Peyer's patch (tissue), 4 donors: ENCODE data around the gene WNT9B. TPM values are rescaled to one million over a fixed set of nuclear protein-coding genes. Genes with fewer than 3 reads are reported as not detected.

Experiments used
- DNase-seq, 3 donors: peaks; one replicate each; pipeline ENCODE4 v3.0.0-alpha.2; 2017 to 2019
- H3K27ac ChIP-seq, 4 donors: fragments of 200-600 bp; sonication (generic); one replicate each; pipeline ENCODE4 v1.5.1; 2016 to 2019
- H3K27me3 ChIP-seq, 2 donors: fragments of 200-600 bp; sonication (generic); one replicate each; pipeline ENCODE4 v1.5.1; 2019
- H3K36me3 ChIP-seq, 3 donors: fragments of 200-600 bp; sonication (generic); one replicate each; pipeline ENCODE4 v1.5.1; 2016 to 2019
- H3K4me1 ChIP-seq, 4 donors: fragments of 200-600 bp; sonication (generic); one replicate each; pipeline ENCODE4 v1.5.1; 2016 to 2019
- H3K4me3 ChIP-seq, 4 donors: fragments of 200-600 bp; sonication (generic); 1 replicate in 3 of 4; 2 replicates in 1 of 4; pipeline ENCODE4 v1.5.1; 2016 to 2019; ENCODE audit warnings: mild to moderate bottlenecking in 1 of 4
- H3K9me3 ChIP-seq, 4 donors: fragments of 200-600 bp; sonication (generic); one replicate each; pipeline ENCODE4 v1.5.1; 2016 to 2019; ENCODE audit warnings: mild to moderate bottlenecking in 1 of 4
- CTCF ChIP-seq, 6 experiments: fragments of 450-650 bp in 4 of 6; fragments of 200-600 bp in 2 of 6; sonication (generic) in 1 of 6; IDR thresholded peaks; one replicate each; pipeline ENCODE4 v1.5.1; 2017 to 2019; ENCODE audit warnings: antibody characterized with exemption in 6 of 6, mild to moderate bottlenecking in 3 of 6, moderate library complexity in 1 of 6
- POLR2A ChIP-seq, 2 donors: fragments of 450-650 bp; IDR thresholded peaks; one replicate each; pipeline ENCODE4 v1.5.1; 2017; ENCODE audit warnings: antibody characterized with exemption in 2 of 2, mild to moderate bottlenecking in 2 of 2, moderate library complexity in 2 of 2
- total RNA-seq, 4 donors: library from RNA; depleted of rRNA; stranded (reverse); fragments of >200 nt; gene quantifications; one replicate each; pipeline ENCODE4 v1.1.0, GENCODE V29; 2016

WNT9B gene
- total RNA-seq, 4 donors from 2014 or later, result 0.67 TPM; not detected in 3

GRCh38 chr17:46922804-46923635 lies 71.6 kb downstream of the WNT9B start, which contains the start of gene GOSR2:
Gene GOSR2, plus strand, starts transcription at chr17:46923160. Its CDS starts 33 bp downstream, at chr17:46923193.
- no peaks in the 10 kb centered on the region for H3K36me3 ChIP-seq
- H3K4me1 ChIP-seq, result peaks cover 0 to 37% (median 4%) of the 10 kb centered on the region in 4 donors
- no peaks in the 10 kb centered on the region for H3K27me3 ChIP-seq
- H3K9me3 ChIP-seq, result no peaks in the 10 kb centered on the region
- peak within 1 kb of the TSS; percentile 81 to 93 (median 82) for H3K4me3 ChIP-seq
- H3K27ac ChIP-seq, result peak within 1 kb of the TSS; percentile 82 to 98 (median 94)
- TF ChIP-seq CTCF (IDR thresholded peaks at IDR 0.05) (peak in 3 of 6 experiments; percentile 18 to 30 (median 29)), POLR2A (IDR thresholded peaks at IDR 0.05) (peak; percentile 93 to 96)
- peak; percentile 86 to 93 (median 92) for DNase-seq

- Histone ChIP-seq H3K36me3 (peaks cover 0 to 11% (median 0%) of the 10 kb centered on the region in 3 donors), H3K4me3 (peak overlapping the region in 1 of 4 donors; percentile 81), H3K9me3 (no peaks in the 10 kb centered on the region), H3K4me1 (peaks cover 0 to 57% (median 4%) of the 10 kb centered on the region in 4 donors), H3K27me3 (no peaks in the 10 kb centered on the region), H3K27ac (peak overlapping the region in 3 of 4 donors; percentile 20 to 81 (median 49))
- peak in 2 of 3 donors; percentile 10 to 72 for DNase-seq
- peak in 1 of 2 donors; percentile 54 for TF ChIP-seq POLR2A (IDR thresholded peaks at IDR 0.05)
- TF ChIP-seq CTCF (IDR thresholded peaks at IDR 0.05), result no peak
Measured at GRCh38 chr17:46925185-46925868, 73.9 kb downstream of the WNT9B start.

- peak overlapping the region in 2 of 4 donors; percentile 32 to 35 for H3K4me3 ChIP-seq
- H3K36me3 ChIP-seq, result peaks cover 0 to 44% (median 0%) of the 10 kb centered on the region in 3 donors
- no peaks in the 10 kb centered on the region for H3K9me3 ChIP-seq
- peak overlapping the region in 3 of 4 donors; percentile 52 to 90 (median 82) for H3K27ac ChIP-seq
- peak in 1 of 3 donors; percentile 60 for DNase-seq
- peaks cover 0 to 58% (median 4%) of the 10 kb centered on the region in 4 donors for H3K4me1 ChIP-seq
- TF ChIP-seq CTCF (IDR thresholded peaks at IDR 0.05) (no peak), POLR2A (IDR thresholded peaks at IDR 0.05) (peak; percentile 22 to 61)
- no peaks in the 10 kb centered on the region for H3K27me3 ChIP-seq
Measured at GRCh38 chr17:46928467-46929261, 77.3 kb downstream of the WNT9B start.

GRCh38 chr17:46929413-46929812 lies 78.0 kb downstream of the WNT9B start:
- peak in 1 of 3 donors; percentile 75 for DNase-seq
- TF ChIP-seq CTCF (IDR thresholded peaks at IDR 0.05), result no peak
- peak; percentile 14 to 57 for TF ChIP-seq POLR2A (IDR thresholded peaks at IDR 0.05)
- no peaks in the 10 kb centered on the region for H3K27me3 ChIP-seq
- H3K27ac ChIP-seq, result peak overlapping the region in 3 of 4 donors; percentile 52 to 90 (median 82)
- H3K4me3 ChIP-seq, result no peak overlapping the region
- H3K9me3 ChIP-seq, result no peaks in the 10 kb centered on the region
- H3K4me1 ChIP-seq, result peaks cover 0 to 54% (median under 1%) of the 10 kb centered on the region in 4 donors
- peaks cover 0 to 52% (median 0%) of the 10 kb centered on the region in 3 donors for H3K36me3 ChIP-seq

- no peaks in the 10 kb centered on the region for H3K27me3 ChIP-seq
- peaks cover 0 to 47% (median 0%) of the 10 kb centered on the region in 4 donors for H3K4me1 ChIP-seq
- DNase-seq, result no peak
- H3K27ac ChIP-seq, result peak overlapping the region in 3 of 4 donors; percentile 52 to 90 (median 82)
- no peaks in the 10 kb centered on the region for H3K9me3 ChIP-seq
- TF ChIP-seq POLR2A (IDR thresholded peaks at IDR 0.05) (no peak), CTCF (IDR thresholded peaks at IDR 0.05) (no peak)
- no peak overlapping the region for H3K4me3 ChIP-seq
- peaks cover 0 to 58% (median 0%) of the 10 kb centered on the region in 3 donors for H3K36me3 ChIP-seq
Measured at GRCh38 chr17:46930051-46930450, 78.7 kb downstream of the WNT9B start.
